Measurements from ENCODE around the gene DNAJC4.

The DNAJC4 gene

DNA sequence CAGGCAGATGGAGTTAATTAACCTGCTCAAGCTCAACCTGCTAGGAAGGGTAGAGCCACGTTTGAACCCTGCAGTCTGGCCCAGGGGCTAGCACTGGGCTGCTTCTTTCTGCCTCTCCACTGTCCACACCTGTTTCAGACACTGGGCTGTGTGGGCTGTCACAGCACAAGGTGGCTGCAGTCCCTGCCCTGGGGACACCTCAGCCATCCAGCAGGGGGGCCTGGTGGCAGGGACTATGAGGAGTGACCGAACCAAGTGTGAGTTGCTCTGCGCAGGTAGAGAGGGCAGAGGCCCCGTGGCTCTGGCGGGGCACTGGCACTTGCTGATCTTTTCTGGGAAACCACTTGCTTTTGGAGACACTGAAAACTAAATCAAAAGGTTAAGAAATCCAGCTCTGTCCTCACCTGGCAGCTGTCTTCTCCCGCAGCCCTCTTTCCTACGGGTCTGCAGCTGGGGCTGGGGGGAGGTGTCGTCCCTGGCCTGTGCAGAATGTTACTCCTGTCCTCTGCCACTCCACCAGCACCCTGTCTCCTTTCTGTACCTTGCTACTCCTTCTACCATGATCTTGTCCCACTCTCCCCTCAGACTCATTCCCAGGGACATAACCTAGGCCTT is 48.3 kb downstream of the DNAJC4 start:
- no peak for DNase-seq

DNA sequence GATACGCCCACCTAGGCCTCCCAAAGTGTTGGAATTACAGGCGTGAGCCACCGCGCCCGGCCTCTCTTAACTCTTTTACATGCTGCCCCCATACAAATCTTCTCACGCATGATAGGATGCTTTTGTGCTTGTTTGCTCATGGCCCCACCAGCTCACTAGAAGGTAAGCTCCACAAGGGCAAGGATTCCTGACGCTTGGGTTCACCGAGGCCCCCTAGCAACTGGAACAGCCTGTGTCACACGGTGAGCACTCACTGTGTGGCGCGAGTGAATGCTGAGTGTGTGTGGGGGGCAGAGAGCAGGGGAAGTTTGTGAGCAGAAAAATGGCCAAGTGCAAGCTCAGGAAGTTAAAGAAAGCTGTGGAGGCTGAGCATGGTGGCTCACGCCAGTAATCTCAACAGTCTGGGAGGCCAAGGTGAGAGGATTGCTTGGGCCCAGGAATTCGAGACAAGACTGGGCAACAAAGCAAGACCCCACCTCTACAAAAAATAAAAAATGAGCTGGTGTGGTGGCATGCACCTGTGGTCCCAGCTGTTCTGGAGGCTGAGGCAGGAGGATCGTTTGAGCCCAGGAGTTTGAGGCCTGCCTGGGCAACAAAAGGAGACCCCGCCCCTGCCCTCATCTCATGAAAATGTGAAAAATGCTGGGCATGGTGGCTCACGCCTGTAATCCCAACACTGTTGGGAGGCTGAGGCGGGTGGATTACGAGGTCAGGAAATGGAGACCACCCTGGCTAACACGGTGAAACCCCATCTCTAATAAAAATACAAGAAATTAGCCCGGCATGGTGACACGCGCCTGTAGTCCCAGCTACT is 51.8 kb downstream of the DNAJC4 start:
- no peak for DNase-seq

- no peak for DNase-seq
These were observed 52.7 kb downstream of the DNAJC4 start for GRCh38 chr11:64283092-64283491.
